Lung microvascular endothelial cell (primary cell): ENCODE results near the gene STEAP2. TPM values are rescaled to one million over a fixed set of nuclear protein-coding genes. Genes with fewer than 3 reads are reported as not detected.
A peak's percentile ranks its signal among the peaks of the same experiment; 100 is the strongest.
"Not testable (repeated sequence)": the region's sequence is repeated elsewhere in the genome, so short reads cannot be mapped to it uniquely, and the experiment has no call there.

Experiments
- DNase-seq, 2 donors: peaks; one replicate each; pipeline versions ENCODE4 v3.0.0 to v3.0.0-alpha.2; 2010; ENCODE audit warnings: low read depth in 2 of 2
- total RNA-seq: library from RNA; depleted of rRNA; stranded (reverse); fragments of >200 nt; gene quantifications from 2 replicates; pipeline ENCODE4 v1.2.1, GENCODE V29; 2014

The STEAP2 gene
- total RNA-seq, 1 donor from 2014 or later, result under 0.01 TPM

GRCh38 chr7:90232430-90232829 is 20.9 kb downstream of the STEAP2 start:
- no peak for DNase-seq

GRCh38 chr7:90233569-90233968 is 22.0 kb downstream of the STEAP2 start:
- no peak for DNase-seq

DNA sequence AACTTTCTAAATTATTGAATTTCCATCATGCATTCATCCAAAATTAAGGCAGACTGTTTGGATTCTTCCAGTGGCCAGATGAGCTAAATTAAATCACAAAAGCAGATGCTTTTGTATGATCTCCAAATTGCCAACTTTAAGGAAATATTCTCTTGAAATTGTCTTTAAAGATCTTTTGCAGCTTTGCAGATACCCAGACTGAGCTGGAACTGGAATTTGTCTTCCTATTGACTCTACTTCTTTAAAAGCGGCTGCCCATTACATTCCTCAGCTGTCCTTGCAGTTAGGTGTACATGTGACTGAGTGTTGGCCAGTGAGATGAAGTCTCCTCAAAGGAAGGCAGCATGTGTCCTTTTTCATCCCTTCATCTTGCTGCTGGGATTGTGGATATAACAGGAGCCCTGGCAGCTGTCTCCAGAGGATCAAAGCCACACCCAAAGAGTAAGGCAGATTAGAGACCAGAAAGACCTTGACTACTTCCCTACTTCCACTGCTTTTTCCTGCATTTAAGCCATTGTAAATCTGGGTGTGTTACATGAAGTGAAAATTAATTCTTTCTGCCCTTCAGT is 25.3 kb downstream of the STEAP2 start:
- DNase-seq, result no peak

- no peak for DNase-seq
Measured at GRCh38 chr7:90238022-90238421, 26.5 kb downstream of the STEAP2 start.

- no peak for DNase-seq
Measured at GRCh38 chr7:90238583-90238982, 27.0 kb downstream of the STEAP2 start.

DNA sequence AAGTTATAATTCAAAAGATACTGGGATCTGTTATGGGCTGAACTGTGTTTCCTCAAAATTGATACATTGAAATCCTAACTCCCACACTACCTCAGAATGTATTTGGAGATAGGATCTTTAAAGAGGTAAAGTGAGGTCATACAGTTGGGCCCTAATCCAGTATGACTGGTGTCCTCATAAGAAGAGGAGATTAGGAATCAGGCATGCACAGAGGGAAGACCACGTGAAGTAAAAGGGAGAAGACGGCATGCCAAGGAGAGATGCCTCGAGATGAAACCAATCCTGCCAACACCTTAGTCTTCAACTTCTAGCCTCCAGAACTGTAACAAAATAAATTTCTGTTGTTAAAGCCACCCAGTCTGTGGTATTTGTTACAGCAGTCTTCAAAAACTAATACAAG is 27.5 kb downstream of the STEAP2 start:
- no peak for DNase-seq

DNA sequence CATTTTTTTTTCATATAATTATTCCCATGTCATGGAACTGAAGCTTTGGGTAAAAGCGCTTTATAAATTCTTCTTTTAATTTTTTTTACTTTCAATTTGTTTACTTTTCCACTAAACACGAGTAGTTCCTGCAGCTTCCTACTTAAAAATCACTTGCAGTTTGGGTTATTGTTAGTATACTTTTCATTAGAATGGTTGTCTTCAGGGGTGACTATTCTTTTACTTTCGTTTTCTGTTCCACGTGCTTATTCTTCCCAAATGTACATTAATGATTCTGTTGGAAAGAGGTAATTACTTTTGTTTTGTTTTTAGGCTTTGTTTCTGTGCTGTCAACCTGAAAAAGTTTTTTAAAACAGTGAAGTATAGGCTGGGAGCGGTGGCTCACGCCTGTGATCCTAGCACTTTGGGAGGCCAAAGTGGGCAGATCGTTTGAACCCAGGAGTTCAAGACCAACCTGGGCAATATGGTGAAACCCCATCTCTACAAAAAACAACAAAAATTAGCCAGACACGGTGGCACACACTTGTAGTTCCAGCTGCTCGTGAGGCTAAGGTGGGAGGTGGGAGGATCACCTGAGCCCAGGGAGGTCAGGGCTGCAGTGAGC is 28.2 kb downstream of the STEAP2 start:
- DNase-seq, result peak; percentile 7 to 9

- DNase-seq, result no peak
Measured at GRCh38 chr7:90242369-90243168, 31.0 kb downstream of the STEAP2 start.

DNA sequence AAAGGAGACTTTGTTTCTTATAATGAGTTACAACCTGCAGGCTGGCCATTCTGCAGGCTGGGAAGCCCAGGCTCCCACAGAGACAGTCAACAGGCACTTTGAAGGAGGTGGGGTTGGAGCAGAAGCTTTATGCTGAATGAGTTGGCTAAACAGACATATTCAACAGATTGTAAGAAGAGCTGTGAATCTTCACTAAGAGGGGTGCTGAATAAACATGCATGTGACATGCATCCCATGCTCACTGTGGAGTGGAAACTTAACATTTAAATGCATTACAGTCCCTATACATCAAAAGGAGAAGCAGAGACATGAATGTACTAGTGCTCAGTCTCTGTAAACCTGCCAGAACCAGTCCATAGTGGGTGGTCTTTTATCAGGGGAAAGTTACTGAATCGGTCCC is 32.0 kb downstream of the STEAP2 start:
- DNase-seq, result no peak

DNA sequence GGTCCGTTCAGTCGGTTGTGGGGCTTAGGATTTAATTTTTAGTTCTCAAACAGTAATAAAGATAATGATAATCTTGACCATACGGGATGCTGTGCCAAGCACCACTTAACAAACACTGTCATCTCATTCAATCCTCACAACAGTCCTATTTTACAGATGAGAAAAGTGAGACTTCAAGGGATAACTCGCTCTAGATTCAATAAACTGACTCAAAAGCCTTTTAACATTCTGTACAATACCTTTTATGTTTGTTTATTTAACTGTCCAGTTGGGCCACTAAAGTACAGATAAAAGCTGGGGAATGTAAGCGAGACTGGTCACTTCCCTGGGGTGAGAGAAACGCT is 33.0 kb downstream of the STEAP2 start:
- no peak for DNase-seq

DNA sequence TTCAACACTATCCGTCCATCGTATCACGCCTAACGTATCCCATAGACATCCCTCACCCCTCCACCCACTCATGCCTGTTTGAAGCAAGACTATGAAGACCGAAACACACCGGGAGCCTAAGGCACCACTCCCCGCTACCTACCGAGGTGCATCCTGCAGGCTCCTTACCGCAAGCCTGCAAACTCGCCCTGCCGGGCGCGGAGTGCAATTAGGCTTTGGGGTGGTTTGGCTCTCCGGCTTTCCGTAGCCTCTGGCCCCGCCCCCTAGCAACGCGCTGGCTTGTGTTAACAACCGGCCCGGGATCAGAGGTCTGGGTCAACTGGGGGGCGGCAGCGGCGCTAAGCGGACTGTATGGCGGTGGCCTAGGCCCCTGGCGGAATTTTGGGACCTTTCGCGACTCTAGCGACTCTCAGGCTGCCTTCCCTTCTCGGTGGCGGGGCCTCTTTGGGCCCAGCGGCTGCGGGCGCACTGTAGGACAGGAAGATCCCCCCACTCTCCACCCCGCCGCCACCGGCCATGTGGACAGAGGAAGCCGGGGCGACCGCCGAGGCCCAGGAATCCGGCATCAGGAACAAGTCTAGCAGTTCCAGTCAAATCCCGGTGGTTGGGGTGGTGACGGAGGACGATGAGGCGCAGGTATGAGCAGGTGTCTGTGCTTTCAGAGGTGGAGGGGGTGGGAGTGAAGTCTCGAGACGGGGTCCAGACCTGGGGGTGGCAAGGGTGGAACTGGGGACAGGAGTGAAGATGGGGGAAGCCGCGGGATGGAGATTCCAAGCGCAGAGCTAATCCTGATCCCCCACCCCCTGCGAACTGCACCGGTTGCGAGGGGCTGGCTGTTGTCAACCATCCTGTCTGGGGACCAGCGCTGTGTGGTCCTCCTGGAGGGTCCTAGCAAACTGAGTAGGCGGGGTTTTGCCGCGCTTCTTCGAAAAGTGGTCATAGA is 33.6 kb downstream of the STEAP2 start, which contains the start of gene CFAP69:
CFAP69 (plus strand) TSS at position 266 of the 943 bp plus-strand sequence; CDS start at position 517, 251 bp downstream.
- DNase-seq, result peak; percentile 89 to 90

DNA sequence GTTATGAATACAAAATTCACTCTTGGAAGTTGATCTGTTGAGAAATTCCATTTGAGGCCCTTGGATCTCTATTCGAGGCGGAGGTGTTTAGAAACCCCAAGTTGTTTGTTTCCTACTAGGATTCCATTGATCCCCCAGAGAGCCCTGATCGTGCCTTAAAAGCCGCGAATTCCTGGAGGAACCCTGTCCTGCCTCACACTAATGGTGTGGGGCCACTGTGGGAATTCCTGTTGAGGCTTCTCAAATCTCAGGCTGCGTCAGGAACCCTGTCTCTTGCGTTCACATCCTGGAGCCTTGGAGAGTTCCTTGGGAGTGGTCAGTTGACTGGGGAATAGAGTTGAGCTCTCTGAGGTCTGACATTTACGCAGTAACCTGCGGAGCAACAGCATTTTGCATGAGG is 34.6 kb downstream of the STEAP2 start:
- peak in 1 of 2 donors; percentile 8 for DNase-seq

DNA sequence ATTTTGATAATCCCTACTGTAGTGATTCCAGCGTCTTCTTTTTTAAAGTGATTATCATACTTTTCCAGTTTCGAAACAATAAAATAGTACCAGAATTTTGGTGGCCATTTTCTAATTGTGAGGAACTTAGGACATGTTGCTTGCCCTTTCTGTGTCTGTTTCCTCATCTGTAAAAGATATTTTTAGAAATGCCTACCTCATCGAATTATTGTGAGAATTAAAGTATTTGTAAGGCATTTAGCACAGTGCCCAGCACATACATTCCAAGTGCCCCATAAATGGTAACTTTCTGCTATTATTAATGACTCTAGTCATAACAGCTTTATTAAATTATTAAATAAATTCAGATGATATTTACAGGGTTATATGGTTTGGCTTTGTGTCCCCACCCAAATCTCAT is 37.2 kb downstream of the STEAP2 start:
- no peak for DNase-seq

- peak; percentile 46 to 69 for DNase-seq
Measured at GRCh38 chr7:90250601-90251303, 39.2 kb downstream of the STEAP2 start.

DNA sequence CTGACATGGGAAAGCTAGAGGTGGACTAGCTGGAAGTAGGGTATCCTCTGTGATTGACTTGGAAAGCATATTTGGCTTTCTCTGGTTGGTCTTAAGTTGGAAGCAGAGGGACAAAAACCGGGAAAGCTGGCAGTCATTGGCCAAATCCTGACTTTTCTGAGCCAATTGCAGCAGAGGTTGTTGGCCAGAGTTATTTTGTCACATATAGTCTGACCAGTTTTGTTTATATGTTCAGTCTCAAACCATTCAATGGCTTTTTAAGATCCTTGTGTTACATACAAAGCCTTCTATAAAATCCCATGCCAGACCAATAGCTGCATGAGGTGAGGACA is 39.7 kb downstream of the STEAP2 start:
- no peak for DNase-seq

- not testable (repeated sequence) for DNase-seq
Measured at GRCh38 chr7:90256011-90256410, 44.5 kb downstream of the STEAP2 start.

DNA sequence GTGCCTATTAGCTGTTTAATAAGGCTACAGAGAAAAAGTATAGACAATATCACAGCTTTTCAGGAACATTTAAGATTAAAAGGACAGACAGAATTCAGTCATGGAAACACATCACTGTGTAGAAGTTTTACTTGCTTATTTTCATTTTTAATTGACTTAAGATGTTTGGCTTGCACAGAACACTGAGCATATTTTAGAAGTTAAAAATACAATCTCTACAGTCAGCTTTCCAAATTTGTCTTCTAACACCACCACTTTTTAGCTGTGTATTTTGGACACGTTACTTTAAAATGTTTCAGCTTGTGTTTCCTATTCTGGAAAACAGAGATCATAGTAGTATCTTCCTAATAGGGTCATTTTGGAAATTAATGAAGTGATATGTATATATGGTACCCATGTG is 45.2 kb downstream of the STEAP2 start:
- no peak for DNase-seq

- DNase-seq, result no peak
Measured at GRCh38 chr7:90261441-90261840, 49.9 kb downstream of the STEAP2 start.

DNA sequence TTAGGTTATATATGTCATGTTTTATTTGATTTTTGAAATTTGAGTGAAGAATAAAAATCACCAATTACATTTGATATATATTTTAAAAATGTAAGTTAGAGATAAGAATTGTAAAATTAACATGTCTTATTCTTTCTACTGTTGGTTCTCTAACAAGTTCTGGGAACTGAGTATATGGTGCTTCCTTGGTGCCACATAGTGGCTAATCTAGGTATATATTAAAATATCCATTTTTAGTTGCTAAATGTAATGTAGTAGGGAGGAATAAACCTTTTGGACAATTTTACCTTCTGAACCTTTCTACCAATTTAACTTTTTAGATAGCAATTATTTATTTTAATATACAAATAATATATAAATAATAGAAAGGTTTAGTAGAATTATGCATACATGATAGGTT is 50.9 kb downstream of the STEAP2 start:
- peak; percentile 54 to 59 for DNase-seq

GRCh38 chr7:90266808-90267207 is 55.3 kb downstream of the STEAP2 start:
- DNase-seq, result peak; percentile 48 to 56

DNA sequence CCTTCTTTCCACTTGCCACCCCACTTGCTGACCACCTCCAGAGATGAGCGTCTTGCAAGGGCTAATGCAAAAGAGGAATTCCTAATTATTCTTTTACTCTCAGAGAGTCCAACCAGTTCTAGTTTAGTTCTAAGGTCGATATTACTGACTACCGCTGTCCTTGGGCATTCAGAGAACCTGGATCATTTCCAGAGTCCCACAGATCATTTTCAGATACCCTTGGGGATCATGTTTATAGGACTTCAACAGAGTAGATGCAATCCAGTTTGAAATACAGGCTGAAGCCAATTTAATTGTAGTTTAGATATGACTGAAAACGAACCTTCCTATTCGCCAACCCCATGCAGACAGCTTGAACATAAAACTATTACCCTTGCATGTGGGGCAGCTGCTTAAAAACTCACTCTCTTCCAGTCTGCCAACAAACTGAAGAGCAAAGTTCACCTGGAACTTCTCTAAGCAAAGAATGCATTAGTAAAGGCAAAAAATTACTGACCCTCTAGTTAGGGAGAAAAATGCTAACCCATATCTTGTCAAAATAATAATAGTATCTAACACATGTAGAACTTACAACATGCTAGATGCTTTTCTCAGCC is 55.8 kb downstream of the STEAP2 start:
- DNase-seq, result no peak
